Effector memory CD4-positive, alpha-beta T cell (primary cell): ENCODE results near the gene SIK3.

Source experiments
- DNase-seq, 3 donors: peaks; one replicate each; pipeline ENCODE4 v3.0.0-alpha.2; 2020
- H3K27ac ChIP-seq: 2 replicates; pipeline ENCODE4 v1.7.0; 2013; ENCODE audit warnings: mild to moderate bottlenecking, low read length, moderate library complexity; ENCODE audit not compliant: insufficient read depth, poor library complexity, severe bottlenecking
- H3K27me3 ChIP-seq: replicated peaks from 2 replicates; pipeline ENCODE4 v1.7.0; 2013; ENCODE audit warnings: mild to moderate bottlenecking, low read length; ENCODE audit not compliant: insufficient read depth, control insufficient read depth, poor library complexity, severe bottlenecking
- H3K36me3 ChIP-seq: 2 replicates; pipeline ENCODE4 v1.7.0; 2013; ENCODE audit warnings: mild to moderate bottlenecking, low read length, moderate library complexity; ENCODE audit not compliant: control insufficient read depth, insufficient read depth
- H3K4me1 ChIP-seq: 2 replicates; pipeline ENCODE4 v1.7.0; 2013; ENCODE audit warnings: low read length, mild to moderate bottlenecking; ENCODE audit not compliant: control insufficient read depth, insufficient read depth, poor library complexity, severe bottlenecking
- H3K4me3 ChIP-seq: 2 replicates; pipeline ENCODE4 v1.7.0; 2013; ENCODE audit warnings: low read length, low read depth, mild to moderate bottlenecking; ENCODE audit not compliant: insufficient read depth, poor library complexity, severe bottlenecking
- H3K9me3 ChIP-seq: 2 replicates; pipeline ENCODE4 v1.7.0; 2013; ENCODE audit warnings: mild to moderate bottlenecking, low read length, moderate library complexity; ENCODE audit not compliant: control insufficient read depth

Gene SIK3

DNA sequence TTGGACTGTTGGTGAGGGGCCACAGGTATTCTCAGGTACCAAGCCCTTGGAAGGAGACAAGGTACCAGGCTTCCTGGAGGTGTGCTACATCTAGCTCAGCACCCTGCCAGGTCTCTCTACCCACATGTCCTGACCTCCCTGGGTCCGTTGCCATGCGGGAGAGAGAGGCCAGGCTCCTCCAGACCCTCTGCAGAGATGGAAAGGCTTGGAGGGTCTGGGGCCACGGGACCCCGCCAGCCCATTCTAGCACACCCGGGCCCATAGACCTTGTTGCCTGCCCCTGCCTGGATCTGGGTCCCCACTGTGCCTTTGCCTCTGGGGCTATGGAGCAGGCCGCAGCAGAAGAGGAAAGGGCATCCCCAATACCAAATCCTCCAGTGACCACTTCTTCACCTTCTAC lies 270.8 kb downstream of the SIK3 start:
- Histone ChIP-seq H3K4me3 (no peak overlapping the region), H3K4me1 (no peaks in the 10 kb centered on the region), H3K36me3 (no peaks in the 10 kb centered on the region), H3K27ac (no peak overlapping the region), H3K9me3 (no peaks in the 10 kb centered on the region), H3K27me3 (no peaks in the 10 kb centered on the region)
- DNase-seq = no peak

DNA sequence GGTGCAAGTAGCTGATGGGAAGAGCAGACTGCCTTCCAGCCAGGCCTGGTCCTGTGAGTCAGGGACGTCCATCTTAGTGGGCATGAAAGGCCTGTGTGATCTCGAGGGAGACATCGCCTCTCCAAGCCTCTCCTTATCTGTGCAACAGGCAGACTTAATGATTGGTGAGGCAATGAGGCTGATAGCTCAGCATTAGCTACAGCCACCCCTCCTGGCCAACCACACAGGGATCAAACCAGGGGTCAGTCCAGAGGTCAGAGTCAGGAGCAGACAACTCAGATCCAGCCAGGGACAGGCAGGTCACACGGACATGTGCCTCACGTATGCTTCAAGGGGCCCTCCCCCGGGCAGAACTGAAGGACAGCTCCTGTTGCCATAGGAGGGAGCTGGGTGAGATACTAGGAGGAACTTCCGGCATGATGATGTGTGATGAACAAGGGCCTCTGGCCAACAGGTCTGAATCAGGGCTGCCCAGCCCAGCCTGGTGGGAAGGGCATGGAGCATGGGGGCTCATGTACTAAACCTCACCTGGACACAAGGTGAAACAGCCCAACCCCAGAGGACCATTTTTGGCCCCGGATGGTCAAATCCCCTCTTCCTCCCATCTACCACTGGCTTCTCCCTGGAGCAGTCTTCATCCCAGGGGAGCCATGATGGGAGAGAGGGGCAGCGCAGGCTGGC lies 271.3 kb downstream of the SIK3 start:
- no peak overlapping the region for H3K4me3 ChIP-seq
- no peaks in the 10 kb centered on the region for H3K36me3 ChIP-seq
- H3K27ac ChIP-seq = no peak overlapping the region
- H3K4me1 ChIP-seq = no peaks in the 10 kb centered on the region
- no peaks in the 10 kb centered on the region for H3K27me3 ChIP-seq
- H3K9me3 ChIP-seq = no peaks in the 10 kb centered on the region
- DNase-seq = no peak

DNA sequence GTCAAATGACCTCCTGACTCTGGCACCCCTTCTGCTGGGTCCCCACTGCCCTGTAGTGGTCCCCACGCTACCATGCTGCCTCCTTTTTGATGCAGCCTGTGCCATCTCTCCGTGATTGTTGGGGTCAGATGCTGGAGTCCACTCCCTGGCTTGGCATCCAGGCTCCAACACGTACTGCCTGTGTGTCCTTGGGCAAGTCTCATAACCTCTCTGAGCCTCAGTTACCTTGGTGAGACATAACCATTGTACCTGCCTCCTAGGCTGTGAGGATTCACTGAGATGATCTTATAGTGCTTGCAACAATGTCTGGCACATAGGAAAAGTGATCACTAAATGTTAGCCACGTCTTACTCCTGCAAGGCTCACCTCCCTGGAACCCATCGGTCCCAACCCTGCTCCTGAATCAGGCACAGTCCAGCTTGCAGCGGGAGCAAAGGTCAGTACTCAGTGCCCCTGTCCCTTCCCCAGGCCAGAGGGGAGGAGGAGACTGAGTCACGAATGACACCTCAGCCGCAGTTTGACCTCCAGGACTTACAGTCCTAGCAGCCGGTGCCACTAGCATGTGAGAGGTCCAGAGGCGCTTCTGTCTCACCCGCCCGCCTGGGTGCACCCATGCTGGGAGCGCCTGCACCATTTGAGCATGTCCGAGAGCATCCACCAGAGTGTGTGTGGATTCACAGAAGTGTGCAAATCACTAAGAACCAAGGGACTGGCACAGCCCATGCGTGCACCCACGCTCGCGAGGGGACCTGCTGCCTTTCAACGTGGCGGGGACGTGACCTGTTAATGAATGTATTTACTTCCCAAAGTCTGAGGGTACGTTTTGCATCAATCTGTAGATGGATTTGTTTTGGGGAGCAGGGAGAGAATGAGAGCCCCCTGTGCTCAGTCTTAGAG lies 272.1 kb downstream of the SIK3 start:
- Histone ChIP-seq H3K9me3 (no peaks in the 10 kb centered on the region), H3K36me3 (no peaks in the 10 kb centered on the region), H3K27ac (no peak overlapping the region), H3K27me3 (no peaks in the 10 kb centered on the region), H3K4me1 (no peaks in the 10 kb centered on the region), H3K4me3 (no peak overlapping the region)
- DNase-seq = no peak

DNA sequence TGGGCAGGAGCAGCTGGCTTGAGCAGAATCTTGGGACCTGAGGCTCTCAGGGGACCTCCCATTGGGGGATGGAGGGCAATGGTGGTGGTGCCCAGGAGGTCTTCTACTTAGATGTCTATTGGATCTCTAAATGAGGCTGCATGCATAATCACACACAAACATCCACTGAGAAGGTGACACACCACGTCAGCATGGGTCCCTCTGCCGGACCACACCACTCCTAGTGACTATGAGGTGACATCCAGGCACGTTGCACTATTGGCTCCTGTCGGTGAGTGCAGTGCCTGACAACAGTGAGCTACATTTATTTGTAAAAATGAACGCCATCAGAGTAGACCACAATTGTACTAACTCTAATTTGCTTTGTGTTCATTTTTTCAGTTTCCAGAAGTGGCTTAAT lies 272.8 kb downstream of the SIK3 start:
- no peak for DNase-seq
- H3K4me1 ChIP-seq = no peaks in the 10 kb centered on the region
- no peaks in the 10 kb centered on the region for H3K9me3 ChIP-seq
- no peak overlapping the region for H3K27ac ChIP-seq
- no peaks in the 10 kb centered on the region for H3K36me3 ChIP-seq
- H3K27me3 ChIP-seq = no peaks in the 10 kb centered on the region
- H3K4me3 ChIP-seq = no peak overlapping the region

DNA sequence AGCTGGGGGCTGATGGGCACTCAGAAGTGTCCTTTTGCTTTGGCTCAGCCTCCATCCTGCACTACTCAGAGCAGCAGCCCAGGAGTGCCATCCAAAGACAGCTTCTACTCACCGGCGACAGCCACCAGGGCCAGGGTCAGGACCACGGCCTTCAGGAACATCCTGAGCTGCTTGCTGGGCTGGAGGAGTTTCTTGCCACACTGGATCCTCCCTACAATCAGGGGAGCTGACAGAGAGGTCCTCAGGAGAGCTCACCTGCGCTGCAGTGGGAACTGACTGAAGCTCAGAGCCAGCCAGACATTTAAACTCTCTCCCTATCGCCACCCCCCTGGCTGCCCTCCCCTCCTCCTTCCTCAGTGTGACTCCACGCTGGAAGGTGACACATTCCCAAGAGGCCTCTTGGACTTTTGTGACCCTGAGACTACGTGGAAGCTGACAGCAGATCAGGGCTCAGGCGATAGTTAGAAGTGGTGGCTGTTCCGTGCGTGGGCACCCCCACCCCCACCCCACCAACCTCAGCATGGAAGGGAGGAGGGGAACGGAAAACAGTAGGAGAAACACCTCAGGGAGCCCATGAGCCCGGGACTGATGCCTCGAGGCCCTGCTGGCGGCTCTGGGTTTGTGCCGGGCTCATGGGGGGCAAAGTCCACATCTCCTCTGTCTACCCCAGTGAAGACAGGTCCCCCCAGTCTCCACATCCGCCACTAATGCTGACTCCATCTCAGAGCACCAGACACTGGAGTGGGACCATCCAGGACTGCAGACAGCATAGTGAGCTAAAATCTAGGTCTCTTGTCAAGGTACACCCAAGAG lies 275.0 kb downstream of the SIK3 start, which contains the start of gene APOA4:
Gene APOA4 (minus strand): TSS at position 274 of the 813 bp plus-strand sequence. CDS start 113 bp downstream, at position 161.
- Histone ChIP-seq H3K9me3 (no peaks in the 10 kb centered on the region), H3K27ac (no peak within 1 kb of the TSS), H3K27me3 (no peaks in the 10 kb centered on the region), H3K36me3 (no peaks in the 10 kb centered on the region), H3K4me1 (no peaks in the 10 kb centered on the region), H3K4me3 (no peak within 1 kb of the TSS)
- no peak for DNase-seq

DNA sequence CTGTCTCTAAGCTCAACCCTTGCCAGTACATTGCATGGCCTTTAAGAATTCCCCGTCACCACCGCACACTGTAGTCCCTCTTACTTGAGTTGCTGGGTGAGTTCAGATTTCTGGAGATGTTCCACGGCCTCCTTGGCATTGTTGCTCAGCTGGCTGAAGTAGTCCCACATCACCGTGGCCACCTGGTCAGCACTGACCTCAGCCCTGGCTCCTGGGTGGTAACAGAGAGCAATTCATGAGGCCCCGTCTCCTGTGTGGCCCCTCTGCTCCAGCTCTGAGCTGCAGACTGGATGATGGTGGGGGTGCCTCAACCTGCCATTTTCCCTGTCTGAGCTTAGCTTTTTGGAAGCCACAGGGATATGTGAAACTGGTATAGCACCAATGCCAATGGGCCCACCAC lies 275.7 kb downstream of the SIK3 start:
- no peaks in the 10 kb centered on the region for H3K4me1 ChIP-seq
- H3K27me3 ChIP-seq = no peaks in the 10 kb centered on the region
- no peak overlapping the region for H3K4me3 ChIP-seq
- DNase-seq = no peak
- H3K9me3 ChIP-seq = no peaks in the 10 kb centered on the region
- H3K27ac ChIP-seq = no peak overlapping the region
- H3K36me3 ChIP-seq = no peaks in the 10 kb centered on the region

DNA sequence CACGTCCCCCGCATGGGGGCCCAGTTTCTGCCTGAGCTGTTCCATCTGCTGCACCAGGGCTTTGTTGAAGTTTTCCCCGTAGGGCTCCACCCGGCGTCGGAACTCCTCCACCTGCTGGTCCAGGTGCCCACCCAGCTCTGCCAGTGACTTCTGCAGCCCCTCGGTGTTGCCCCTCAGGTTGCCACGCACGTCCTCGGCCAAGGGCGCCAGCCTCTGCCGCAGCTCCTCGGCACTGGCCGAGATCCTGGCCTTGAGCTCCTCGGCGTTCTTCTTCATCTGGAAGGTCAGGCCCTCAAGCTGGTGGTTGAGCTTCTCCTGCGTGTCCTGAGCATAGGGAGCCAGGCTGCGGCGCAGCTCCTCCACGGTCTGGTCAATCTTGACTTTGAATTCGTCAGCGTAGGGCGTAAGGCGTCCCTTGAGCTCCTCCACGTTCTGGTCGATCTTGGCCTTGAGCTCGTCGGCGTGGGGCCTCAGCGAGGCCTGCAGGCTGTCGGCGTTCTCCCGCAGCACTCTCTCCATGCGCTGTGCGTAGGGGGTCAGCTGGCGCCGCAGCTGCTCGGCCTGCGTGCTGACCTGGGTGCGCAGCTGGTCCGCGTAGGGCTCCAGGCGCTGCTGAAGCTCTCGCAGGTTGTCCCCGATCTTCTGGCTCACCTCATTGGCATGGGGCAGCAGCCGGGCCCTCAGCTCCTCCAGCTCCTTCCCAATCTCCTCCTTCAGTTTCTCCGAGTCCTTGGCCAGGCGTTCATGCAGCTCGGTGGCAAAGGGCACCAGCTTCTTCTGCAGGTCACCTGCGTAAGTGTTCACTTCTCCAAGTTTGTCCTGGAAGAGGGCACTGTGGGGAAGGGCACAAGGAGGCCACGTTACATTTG lies 276.9 kb downstream of the SIK3 start:
- Histone ChIP-seq H3K4me1 (no peaks in the 10 kb centered on the region), H3K4me3 (no peak overlapping the region), H3K27ac (no peak overlapping the region), H3K36me3 (no peaks in the 10 kb centered on the region), H3K9me3 (no peaks in the 10 kb centered on the region), H3K27me3 (no peaks in the 10 kb centered on the region)
- no peak for DNase-seq

DNA sequence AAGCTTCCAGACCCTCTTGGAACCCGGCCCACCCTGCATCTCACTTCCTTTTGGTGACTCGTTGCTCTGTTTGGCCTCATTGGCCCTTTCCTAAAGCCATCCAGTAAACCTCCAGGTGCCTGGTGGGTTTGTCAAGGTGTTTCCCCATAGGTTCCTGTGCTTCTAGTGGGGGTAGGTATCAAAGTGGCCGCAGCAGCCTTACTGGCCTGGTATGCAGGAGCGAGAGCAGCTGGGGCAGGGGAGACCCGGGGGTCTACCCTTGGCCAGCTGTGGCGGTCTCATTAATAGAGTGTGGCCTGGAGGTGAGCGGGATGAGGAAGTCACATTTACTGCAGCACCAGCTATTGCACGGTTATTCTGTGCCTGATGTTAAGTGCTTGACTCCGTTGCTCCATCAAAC lies 279.2 kb downstream of the SIK3 start:
- no peaks in the 10 kb centered on the region for H3K27me3 ChIP-seq
- no peak for DNase-seq
- H3K27ac ChIP-seq = no peak overlapping the region
- H3K4me3 ChIP-seq = no peak overlapping the region
- H3K4me1 ChIP-seq = no peaks in the 10 kb centered on the region
- no peaks in the 10 kb centered on the region for H3K9me3 ChIP-seq
- H3K36me3 ChIP-seq = no peaks in the 10 kb centered on the region

DNA sequence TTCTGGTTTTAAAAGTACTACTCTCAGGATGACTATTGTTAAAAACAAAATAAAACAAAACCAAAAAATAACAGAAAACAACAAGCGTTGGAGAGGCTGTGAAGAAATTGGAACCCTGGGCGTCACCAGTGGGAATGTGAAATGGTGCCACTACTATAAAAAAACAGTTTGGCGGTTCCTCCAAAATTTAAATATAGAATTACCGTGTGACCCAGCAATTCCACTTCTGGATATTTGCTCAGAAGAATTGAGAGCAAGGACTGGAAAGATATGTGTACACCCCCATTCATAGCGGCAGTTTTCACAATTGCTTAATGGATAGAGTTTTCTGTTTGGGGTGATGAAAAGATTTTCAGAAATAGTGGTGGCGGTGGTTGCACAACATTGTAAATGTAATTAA lies 283.7 kb downstream of the SIK3 start:
- H3K9me3 ChIP-seq = no peaks in the 10 kb centered on the region
- H3K4me1 ChIP-seq = no peaks in the 10 kb centered on the region
- no peaks in the 10 kb centered on the region for H3K27me3 ChIP-seq
- no peak overlapping the region for H3K4me3 ChIP-seq
- H3K27ac ChIP-seq = no peak overlapping the region
- DNase-seq = no peak
- H3K36me3 ChIP-seq = no peaks in the 10 kb centered on the region
